Naive thymus-derived CD4-positive, alpha-beta T cell (primary cell): ENCODE results near the gene MED15. TPM values are rescaled to one million over a fixed set of nuclear protein-coding genes. Genes with fewer than 3 reads are reported as not detected.

Experiments
- ATAC-seq: fragments of 150-1000 bp; cut with Tn5 transposase; 2 replicates; pipeline ENCODE4 v1.10.0; 2021; ENCODE audit warnings: mild to moderate bottlenecking, moderate library complexity
- CTCF ChIA-PET: fragments of 350-600 bp; sonication (Branson Sonifier 250); formaldehyde crosslinking; loops from one replicate; lab custom pipeline; 2021; ENCODE audit warnings: antibody characterized with exemption; lab: Charles Lee
- POLR2A ChIA-PET: fragments of 350-600 bp; sonication (Branson Sonifier 250); formaldehyde crosslinking; loops from one replicate; lab custom pipeline; 2021; ENCODE audit warnings: antibody characterized with exemption, inconsistent platforms; lab: Charles Lee
- DNase-seq, 9 donors: peaks; one replicate each; pipeline versions ENCODE4 v3.0.0 to v3.0.0-alpha.2; 2020 to 2022; ENCODE audit warnings: mixed read lengths in 1 of 9
- H3K27ac ChIP-seq: one replicate; pipeline ENCODE4 v1.7.0; 2013; ENCODE audit warnings: mild to moderate bottlenecking, low read depth, low read length, moderate library complexity
- H3K27me3 ChIP-seq, 2 donors: one replicate each; pipeline ENCODE4 v1.7.0; 2013; ENCODE audit warnings: low read length in 2 of 2, mild to moderate bottlenecking in 2 of 2, moderate library complexity in 2 of 2; ENCODE audit not compliant: control insufficient read depth in 2 of 2, insufficient read depth in 2 of 2
- H3K36me3 ChIP-seq, 3 experiments: 1 replicate in 2 of 3; 2 replicates in 1 of 3; pipeline ENCODE4 v1.7.0; 2013; ENCODE audit warnings: low read length in 3 of 3, mild to moderate bottlenecking in 3 of 3, moderate library complexity in 1 of 3; ENCODE audit not compliant: insufficient read depth in 3 of 3, control insufficient read depth in 2 of 3
- H3K4me1 ChIP-seq, 2 donors: one replicate each; pipeline ENCODE4 v1.7.0; 2013; ENCODE audit warnings: low read length in 2 of 2, mild to moderate bottlenecking in 2 of 2, moderate library complexity in 1 of 2; ENCODE audit not compliant: control insufficient read depth in 2 of 2, insufficient read depth in 2 of 2
- H3K4me3 ChIP-seq: 2 replicates; pipeline ENCODE4 v1.7.0; 2013; ENCODE audit warnings: mild to moderate bottlenecking, low read length
- H3K9me3 ChIP-seq, 3 experiments: 1 replicate in 2 of 3; 2 replicates in 1 of 3; pipeline ENCODE4 v1.7.0; 2013; ENCODE audit warnings: low read length in 3 of 3; ENCODE audit not compliant: control insufficient read depth in 2 of 3
- H3K27ac Mint-ChIP-seq, 9 donors: one replicate each; pipeline ENCODE4 v1.8.0; 2020 to 2022; ENCODE audit warnings: mixed read lengths in 9 of 9, mild to moderate bottlenecking in 8 of 9, moderate library complexity in 5 of 9, inconsistent platforms in 2 of 9
- H3K27me3 Mint-ChIP-seq, 5 donors: one replicate each; pipeline ENCODE4 v1.8.0; 2021 to 2022; ENCODE audit warnings: mixed read lengths in 5 of 5, mild to moderate bottlenecking in 1 of 5
- H3K36me3 Mint-ChIP-seq, 5 donors: one replicate each; pipeline ENCODE4 v1.8.0; 2020 to 2022; ENCODE audit warnings: mixed read lengths in 5 of 5, mild to moderate bottlenecking in 3 of 5, inconsistent platforms in 1 of 5
- H3K4me1 Mint-ChIP-seq, 7 donors: one replicate each; pipeline ENCODE4 v1.8.0; 2020 to 2022; ENCODE audit warnings: mixed read lengths in 7 of 7, mild to moderate bottlenecking in 3 of 7, inconsistent platforms in 1 of 7
- H3K4me3 Mint-ChIP-seq, 10 donors: one replicate each; pipeline ENCODE4 v1.8.0; 2020 to 2022; ENCODE audit warnings: mild to moderate bottlenecking in 10 of 10, mixed read lengths in 10 of 10, moderate library complexity in 6 of 10, inconsistent platforms in 2 of 10
- H3K9me3 Mint-ChIP-seq, 11 donors: one replicate each; pipeline ENCODE4 v1.8.0; 2020 to 2022; ENCODE audit warnings: mixed read lengths in 11 of 11, mild to moderate bottlenecking in 4 of 11, inconsistent platforms in 1 of 11, moderate library complexity in 1 of 11
- intact Hi-C, 2 donors: fragments of 100-400 bp; cut with micrococcal nuclease; formaldehyde crosslinking; loops; one replicate each; pipeline ENCODE4 v1.15.1; 2023
- polyA plus RNA-seq, 2 donors: library from polyadenylated mRNA; unstranded; fragments of 300-500 nt; fragmentation: Illumina TruSeq; gene quantifications; one replicate each; pipeline ENCODE4 v1.2.3, GENCODE V29; 2021
- total RNA-seq, 6 experiments: library from RNA in 5 of 6; stranded (reverse) in 5 of 6; gene quantifications; 1 replicate in 5 of 6; 2 replicates in 1 of 6; pipeline ENCODE4 v1.2.3 and lab custom pipeline; 2021 to 2026

The MED15 gene
- total and polyA plus RNA-seq, 7 experiments from 2014 or later: 24.3 to 235 (median 192) TPM

GRCh38 chr22:20552443-20553401 lies 45.3 kb downstream of the MED15 start:
- Mint-ChIP-seq H3K27me3 (no peaks in the 10 kb centered on the region), H3K4me3 (peak overlapping the region; percentile 67 to 91 (median 86)), H3K4me1 (peaks cover 58 to 95% (median 91%) of the 10 kb centered on the region in 7 donors), H3K36me3 (peaks cover 7 to 49% (median 29%) of the 10 kb centered on the region in 5 donors), H3K27ac (peak overlapping the region; percentile 93 to 100 (median 98)), H3K9me3 (peaks cover 0 to 4% (median 0%) of the 10 kb centered on the region in 11 donors)
- ChIA-PET CTCF (interaction anchor here (1.4 to 16.7 kb wide), 2 partner anchors 9 to 15 kb away, joined by 4 to 229 read pairs; no protein-coding TSS in a partner anchor), POLR2A (interaction anchor here (1.5 to 26.4 kb wide), 7 partner anchors 4 to 150 kb away, joined by 6 to 738 read pairs (median 53); partner anchors contain the start of gene MED15)
- Histone ChIP-seq H3K4me3 (peak overlapping the region; percentile 61), H3K9me3 (no peaks in the 10 kb centered on the region), H3K27ac (peak overlapping the region; percentile 69), H3K27me3 (no peaks in the 10 kb centered on the region), H3K4me1 (peaks cover 92 to 98% of the 10 kb centered on the region in 2 donors), H3K36me3 (peaks cover 0 to 38% (median 0%) of the 10 kb centered on the region in 3 experiments)
- DNase-seq (no peak), ATAC-seq (no peak)
- intact Hi-C loops: no loop called here

DNA sequence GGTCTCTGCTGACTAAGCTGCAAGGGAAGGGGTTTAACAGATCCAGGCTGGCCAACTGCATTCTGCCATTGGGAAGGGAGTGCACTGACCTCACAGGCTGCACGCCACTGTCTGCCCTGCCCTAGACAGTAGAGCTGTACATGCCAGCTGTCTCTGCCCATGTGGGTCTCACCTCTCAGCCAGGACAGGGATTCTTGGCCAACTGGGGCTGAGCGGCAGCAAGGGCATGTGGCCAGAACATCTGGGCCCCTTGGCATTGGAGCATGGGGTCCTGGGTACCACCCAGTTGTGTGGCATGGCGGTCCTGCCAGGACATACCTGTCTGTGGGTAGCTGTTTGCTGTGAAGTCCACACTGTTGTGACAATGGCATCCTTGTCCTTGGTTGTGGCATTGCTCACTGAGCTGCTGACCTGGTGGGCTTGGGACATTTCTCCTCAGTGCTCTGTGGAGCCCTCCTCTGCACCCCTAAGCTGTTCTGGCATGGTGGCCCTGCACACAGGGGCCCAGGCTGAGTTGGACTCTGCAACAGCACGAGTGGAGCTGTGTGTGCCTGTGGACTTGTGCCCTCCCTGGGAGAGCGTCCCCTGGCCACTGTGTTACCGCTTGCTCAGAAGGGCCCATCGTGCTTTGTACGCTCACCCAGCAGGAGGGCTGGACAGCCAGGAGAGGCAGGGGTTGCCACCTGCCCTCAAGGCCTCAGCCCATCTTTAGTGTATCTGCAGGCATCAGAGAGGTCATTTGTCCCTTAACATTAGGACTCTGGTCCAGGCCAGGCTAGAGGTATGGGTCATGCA lies 46.7 kb downstream of the MED15 start:
- peaks cover 0 to 16% (median 7%) of the 10 kb centered on the region in 11 donors for H3K9me3 Mint-ChIP-seq
- ATAC-seq: no peak
- peak overlapping the region; percentile 28 to 99 (median 66) for H3K27ac Mint-ChIP-seq
- DNase-seq: no peak
- intact Hi-C loops: no loop called here
- POLR2A ChIA-PET: interaction anchor here (0.6 to 26.4 kb wide), 9 partner anchors 5 to 283 kb away, joined by 3 to 738 read pairs (median 9); partner anchors contain the start of genes KLHL22 and MED15
- peaks cover 0 to 9% (median 0%) of the 10 kb centered on the region in 3 experiments for H3K9me3 ChIP-seq
- peaks cover 0 to 47% (median 10%) of the 10 kb centered on the region in 3 experiments for H3K36me3 ChIP-seq
- H3K27me3 Mint-ChIP-seq: no peaks in the 10 kb centered on the region
- H3K4me1 ChIP-seq: peaks cover 91 to 95% of the 10 kb centered on the region in 2 donors
- H3K4me1 Mint-ChIP-seq: peaks cover 62 to 99% (median 94%) of the 10 kb centered on the region in 7 donors
- peak overlapping the region in 7 of 10 donors; percentile 6 to 87 (median 31) for H3K4me3 Mint-ChIP-seq
- CTCF ChIA-PET: interaction anchor here (16.7 kb wide), 1 partner anchor 14 kb away, joined by 229 read pairs; no protein-coding TSS in a partner anchor
- no peak overlapping the region for H3K4me3 ChIP-seq
- no peak overlapping the region for H3K27ac ChIP-seq
- peaks cover 16 to 63% (median 42%) of the 10 kb centered on the region in 5 donors for H3K36me3 Mint-ChIP-seq
- H3K27me3 ChIP-seq: no peaks in the 10 kb centered on the region

GRCh38 chr22:20554824-20555223 lies 47.4 kb downstream of the MED15 start:
- H3K27me3 ChIP-seq: no peaks in the 10 kb centered on the region
- Mint-ChIP-seq H3K9me3 (peaks cover 0 to 19% (median 9%) of the 10 kb centered on the region in 11 donors), H3K4me1 (peaks cover 58 to 99% (median 94%) of the 10 kb centered on the region in 7 donors), H3K27me3 (no peaks in the 10 kb centered on the region), H3K36me3 (peaks cover 19 to 70% (median 49%) of the 10 kb centered on the region in 5 donors), H3K4me3 (peak overlapping the region in 9 of 10 donors; percentile 6 to 87 (median 52)), H3K27ac (peak overlapping the region; percentile 56 to 99 (median 98))
- H3K36me3 ChIP-seq: peaks cover 0 to 53% (median 17%) of the 10 kb centered on the region in 3 experiments
- no peak for DNase-seq
- no peak for ATAC-seq
- peaks cover 0 to 13% (median 0%) of the 10 kb centered on the region in 3 experiments for H3K9me3 ChIP-seq
- H3K4me1 ChIP-seq: peaks cover 84 to 88% of the 10 kb centered on the region in 2 donors
- no peak overlapping the region for H3K27ac ChIP-seq
- POLR2A ChIA-PET: interaction anchor here (1.0 to 26.4 kb wide), 9 partner anchors 6 to 147 kb away, joined by 3 to 738 read pairs (median 30); partner anchors contain the start of genes KLHL22 and MED15
- intact Hi-C loops: no loop called here
- CTCF ChIA-PET: interaction anchor here (16.7 kb wide), 1 partner anchor 13 kb away, joined by 229 read pairs; no protein-coding TSS in a partner anchor
- H3K4me3 ChIP-seq: no peak overlapping the region

DNA sequence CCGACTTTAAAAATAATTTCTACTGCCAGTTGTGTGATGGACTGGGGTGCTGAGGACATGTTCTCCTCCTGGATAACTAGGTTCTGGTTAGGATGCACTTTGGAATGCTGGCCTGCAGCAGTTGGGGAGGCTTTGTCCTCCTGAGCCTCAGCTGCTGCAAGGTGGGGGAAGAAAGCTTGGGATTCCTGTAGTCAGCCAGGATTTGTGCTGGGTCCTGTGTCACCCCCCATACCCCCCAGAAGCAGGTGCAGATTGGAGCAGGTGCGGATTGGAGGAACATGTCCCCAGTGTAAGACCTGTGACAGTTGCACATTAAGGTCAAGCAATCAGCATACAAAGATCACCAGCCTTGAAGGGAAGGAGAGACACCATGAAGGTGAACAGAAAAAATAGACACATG lies 51.1 kb downstream of the MED15 start:
- Mint-ChIP-seq H3K4me3 (peak overlapping the region in 6 of 10 donors; percentile 15 to 87 (median 80)), H3K9me3 (peaks cover 0 to 19% (median 9%) of the 10 kb centered on the region in 11 donors), H3K36me3 (peaks cover 16 to 60% (median 50%) of the 10 kb centered on the region in 5 donors), H3K27ac (peak overlapping the region; percentile 90 to 99 (median 98)), H3K4me1 (peaks cover 50 to 84% (median 78%) of the 10 kb centered on the region in 7 donors), H3K27me3 (no peaks in the 10 kb centered on the region)
- H3K9me3 ChIP-seq: peaks cover 0 to 13% (median 0%) of the 10 kb centered on the region in 3 experiments
- no peak overlapping the region for H3K4me3 ChIP-seq
- intact Hi-C loops: no loop called here
- H3K4me1 ChIP-seq: peaks cover 53 to 59% of the 10 kb centered on the region in 2 donors
- no peak for ATAC-seq
- no peak for DNase-seq
- peak overlapping the region; percentile 47 for H3K27ac ChIP-seq
- H3K36me3 ChIP-seq: peaks cover 0 to 50% (median 18%) of the 10 kb centered on the region in 3 experiments
- no peaks in the 10 kb centered on the region for H3K27me3 ChIP-seq
- POLR2A ChIA-PET: interaction anchor here (0.9 to 26.4 kb wide), 7 partner anchors 4 to 95 kb away, joined by 4 to 738 read pairs (median 30); partner anchors contain the start of genes KLHL22 and MED15
- CTCF ChIA-PET: interaction anchor here (0.6 to 16.7 kb wide), 4 partner anchors 9 to 112 kb away, joined by 3 to 229 read pairs (median 3); no protein-coding TSS in a partner anchor

DNA sequence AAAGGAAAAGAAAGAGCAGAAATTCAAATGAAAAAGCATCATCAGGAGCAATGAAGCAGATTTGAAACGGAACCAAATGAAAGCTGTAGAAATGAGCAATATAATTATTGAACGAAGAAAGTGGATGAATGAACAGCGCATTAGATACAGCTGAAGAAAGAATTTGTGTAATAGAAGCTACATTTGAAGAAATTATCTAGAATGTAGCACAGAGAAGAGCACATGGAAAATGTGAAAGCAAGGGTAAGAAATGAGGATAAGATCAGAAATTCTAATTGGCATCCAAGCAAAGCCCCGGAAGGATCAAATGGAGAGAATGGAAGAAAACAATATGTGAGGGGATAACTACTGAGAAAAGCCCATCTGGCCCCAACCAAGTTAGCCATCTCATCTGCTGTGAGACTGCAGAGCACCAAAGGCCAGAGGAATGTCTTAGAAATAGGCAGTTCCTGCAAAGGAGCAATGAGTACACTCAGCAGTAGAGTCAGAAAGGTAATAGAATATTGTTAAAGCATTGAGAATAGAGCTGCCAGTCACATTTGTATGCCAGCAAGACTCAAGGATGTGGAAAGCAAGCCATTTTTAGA lies 51.9 kb downstream of the MED15 start:
- Histone ChIP-seq H3K27ac (no peak overlapping the region), H3K36me3 (peaks cover 0 to 44% (median 18%) of the 10 kb centered on the region in 3 experiments), H3K4me3 (no peak overlapping the region), H3K27me3 (no peaks in the 10 kb centered on the region), H3K4me1 (peaks cover 53 to 59% of the 10 kb centered on the region in 2 donors), H3K9me3 (peaks cover 0 to 13% (median 0%) of the 10 kb centered on the region in 3 experiments)
- Mint-ChIP-seq H3K9me3 (peaks cover 0 to 19% (median 9%) of the 10 kb centered on the region in 11 donors), H3K27me3 (no peaks in the 10 kb centered on the region), H3K36me3 (peaks cover 16 to 55% (median 52%) of the 10 kb centered on the region in 5 donors), H3K4me3 (peak overlapping the region in 2 of 10 donors; percentile 16 to 87), H3K4me1 (peaks cover 57 to 87% (median 78%) of the 10 kb centered on the region in 7 donors), H3K27ac (peak overlapping the region; percentile 90 to 99 (median 98))
- intact Hi-C loops: no loop called here
- ATAC-seq (no peak), DNase-seq (no peak)
- POLR2A ChIA-PET: interaction anchor here (0.5 to 26.4 kb wide), 6 partner anchors 3 to 96 kb away, joined by 3 to 738 read pairs (median 6); partner anchors contain the start of gene KLHL22
- CTCF ChIA-PET: interaction anchor here (0.6 to 16.7 kb wide), 3 partner anchors 8 to 33 kb away, joined by 3 to 229 read pairs (median 3); no protein-coding TSS in a partner anchor
